ENCODE results near the gene ZNRF3. TPM values are rescaled to one million over a fixed set of nuclear protein-coding genes. Genes with fewer than 3 reads are reported as not detected.

The ZNRF3 gene
- total RNA-seq, 1 donor from 2014 or later, result 23.1 TPM

DNA sequence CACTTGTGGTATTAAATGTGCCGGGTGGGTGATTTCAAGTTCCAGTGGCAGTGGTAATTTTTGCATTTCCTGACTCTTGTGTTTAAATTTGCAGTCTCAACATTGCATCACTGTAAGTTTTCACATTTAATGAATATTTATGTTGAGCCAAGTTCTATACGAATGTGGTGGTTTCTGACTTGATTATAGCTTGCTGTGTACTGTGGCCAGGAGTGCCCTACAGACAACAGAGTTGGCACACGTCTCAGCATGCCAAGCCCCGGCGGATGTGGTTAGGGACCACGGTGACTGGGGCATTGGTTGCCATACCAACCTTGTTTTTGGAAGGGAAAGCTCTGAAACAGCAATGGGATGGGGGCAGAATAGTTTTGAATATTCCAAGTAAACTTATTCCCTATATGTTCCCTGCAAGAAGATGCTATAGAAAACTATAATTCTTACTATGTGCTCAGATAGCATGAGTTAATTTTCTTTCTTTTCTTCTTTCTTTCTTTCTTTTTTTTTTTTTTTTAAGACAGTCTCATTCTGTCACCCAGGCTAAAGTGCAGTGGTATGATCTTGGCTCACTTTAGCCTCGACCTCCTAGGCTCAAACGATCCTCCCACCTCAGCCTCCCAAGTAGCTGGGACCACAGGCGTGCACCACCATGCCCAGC lies 16.0 kb downstream of the ZNRF3 start:
- Mint-ChIP-seq H3K9me3 (no peaks in the 10 kb centered on the region), H3K27me3 (no peaks in the 10 kb centered on the region), H3K4me3 (no peak overlapping the region), H3K4me1 (ENCODE audit: unreplicated experiment) (peaks cover 63% of the 10 kb centered on the region), H3K36me3 (peaks cover 4% of the 10 kb centered on the region), H3K27ac (no peak overlapping the region)
- no peak for TF ChIP-seq CTCF (conservative IDR thresholded peaks at IDR 0.05)
- no peak for DNase-seq (ENCODE audit: extremely low spot score, unreplicated experiment)

DNA sequence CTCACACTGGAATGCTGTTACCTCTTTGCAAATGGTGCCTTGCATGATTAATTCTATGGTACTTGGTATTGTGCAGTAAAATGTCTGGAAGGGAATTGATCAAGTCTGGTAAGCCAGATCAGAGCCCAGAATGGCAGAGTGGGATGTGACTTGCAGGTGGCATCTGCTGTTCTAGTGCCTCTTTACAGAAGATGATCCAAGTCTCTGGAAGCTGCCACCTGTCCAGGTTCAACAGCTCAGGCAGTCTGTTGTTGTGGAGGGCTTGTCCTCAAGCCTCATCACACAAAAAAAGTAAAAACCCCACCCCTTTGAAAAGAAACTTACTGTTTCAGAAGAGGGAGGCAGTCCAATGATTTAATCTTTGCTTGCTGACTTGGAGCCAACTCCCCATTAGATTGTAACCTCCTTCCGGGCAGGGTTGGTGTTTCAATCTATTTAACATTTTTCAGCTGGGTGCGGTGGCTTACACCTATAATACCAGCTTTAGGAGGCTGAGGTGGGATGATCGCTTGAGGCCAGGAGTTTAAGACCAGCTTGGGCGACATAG lies 17.1 kb downstream of the ZNRF3 start:
- Mint-ChIP-seq H3K36me3 (peaks cover 4% of the 10 kb centered on the region), H3K4me3 (no peak overlapping the region), H3K4me1 (ENCODE audit: unreplicated experiment) (peaks cover 68% of the 10 kb centered on the region), H3K9me3 (no peaks in the 10 kb centered on the region), H3K27ac (no peak overlapping the region), H3K27me3 (no peaks in the 10 kb centered on the region)
- TF ChIP-seq CTCF (conservative IDR thresholded peaks at IDR 0.05), result no peak
- no peak for DNase-seq (ENCODE audit: extremely low spot score, unreplicated experiment)

DNA sequence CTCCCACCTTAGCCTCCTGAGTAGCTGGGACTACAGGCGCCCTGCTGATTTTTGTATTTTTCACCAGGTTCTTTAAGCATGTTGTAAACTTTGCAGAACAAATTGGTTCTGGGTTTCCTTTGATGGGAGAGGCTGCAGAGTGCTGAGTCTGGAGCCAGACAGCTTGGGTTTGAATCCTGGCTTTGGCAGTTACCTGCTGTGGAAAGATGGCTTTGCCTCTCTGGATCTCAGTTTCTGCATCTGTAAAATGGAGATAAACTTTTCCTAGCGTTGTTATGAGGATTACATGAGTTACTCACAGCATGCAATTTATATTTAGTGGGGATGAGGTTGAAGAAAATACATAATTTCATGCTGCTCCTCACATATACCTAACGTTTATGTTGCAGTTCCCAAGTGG lies 19.1 kb downstream of the ZNRF3 start:
- no peak for DNase-seq (ENCODE audit: extremely low spot score, unreplicated experiment)
- peaks cover 4% of the 10 kb centered on the region for H3K36me3 Mint-ChIP-seq
- H3K27me3 Mint-ChIP-seq, result no peaks in the 10 kb centered on the region
- H3K27ac Mint-ChIP-seq, result no peak overlapping the region
- H3K4me1 Mint-ChIP-seq (ENCODE audit: unreplicated experiment), result peaks cover 66% of the 10 kb centered on the region
- no peaks in the 10 kb centered on the region for H3K9me3 Mint-ChIP-seq
- H3K4me3 Mint-ChIP-seq, result no peak overlapping the region
- no peak for TF ChIP-seq CTCF (conservative IDR thresholded peaks at IDR 0.05)

DNA sequence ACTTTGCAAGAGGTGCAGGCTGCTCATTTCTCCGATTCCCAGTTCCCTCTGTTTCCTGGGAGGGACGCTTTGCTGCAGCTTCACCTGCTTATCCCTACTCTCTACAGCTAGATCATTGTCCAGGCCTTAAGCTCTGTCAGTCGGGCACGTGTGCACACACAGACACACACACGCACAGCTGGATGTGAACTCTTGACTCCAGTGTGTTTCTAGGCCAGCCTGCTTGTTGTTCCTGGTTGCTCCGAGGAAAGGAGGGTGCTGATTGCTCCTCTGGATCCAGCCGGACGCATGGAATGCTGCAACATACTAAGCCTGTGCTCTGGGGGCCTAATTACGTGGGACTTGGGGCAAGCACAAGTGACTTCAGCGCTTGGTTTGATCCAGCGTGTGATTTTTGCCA lies 19.7 kb downstream of the ZNRF3 start:
- peaks cover 69% of the 10 kb centered on the region for H3K4me1 Mint-ChIP-seq (ENCODE audit: unreplicated experiment)

GRCh38 chr22:28903729-28904128 lies 20.4 kb downstream of the ZNRF3 start:
- H3K9me3 Mint-ChIP-seq, result no peaks in the 10 kb centered on the region
- peaks cover 4% of the 10 kb centered on the region for H3K36me3 Mint-ChIP-seq
- TF ChIP-seq CTCF (conservative IDR thresholded peaks at IDR 0.05), result no peak
- peaks cover 73% of the 10 kb centered on the region for H3K4me1 Mint-ChIP-seq (ENCODE audit: unreplicated experiment)
- peak overlapping the region; percentile 46 for H3K4me3 Mint-ChIP-seq
- no peaks in the 10 kb centered on the region for H3K27me3 Mint-ChIP-seq
- no peak for DNase-seq (ENCODE audit: extremely low spot score, unreplicated experiment)
- H3K27ac Mint-ChIP-seq, result peak overlapping the region; percentile 78

More for the DNA sequence above, 19.7 kb downstream of the ZNRF3 start:
- no peak for TF ChIP-seq CTCF (conservative IDR thresholded peaks at IDR 0.05)
- no peaks in the 10 kb centered on the region for H3K27me3 Mint-ChIP-seq
- peak overlapping the region; percentile 78 for H3K27ac Mint-ChIP-seq
- no peak for DNase-seq (ENCODE audit: extremely low spot score, unreplicated experiment)
- peaks cover 4% of the 10 kb centered on the region for H3K36me3 Mint-ChIP-seq
- no peaks in the 10 kb centered on the region for H3K9me3 Mint-ChIP-seq
- H3K4me3 Mint-ChIP-seq, result peak overlapping the region; percentile 46
